Activated naive CD8-positive, alpha-beta T cell (primary cell): ENCODE measurements around the gene INPP5A.
"Not testable (repeated sequence)": the region's sequence is repeated elsewhere in the genome, so short reads cannot be mapped to it uniquely, and the experiment has no call there.

Experiments used
- H3K27ac Mint-ChIP-seq: one replicate; pipeline ENCODE4 v1.8.0; 2021; ENCODE audit warnings: mixed read lengths
- H3K27me3 Mint-ChIP-seq: one replicate; pipeline ENCODE4 v1.8.0; 2021; ENCODE audit warnings: mixed read lengths
- H3K36me3 Mint-ChIP-seq: one replicate; pipeline ENCODE4 v1.8.0; 2021; ENCODE audit warnings: mixed read lengths
- H3K4me1 Mint-ChIP-seq: one replicate; pipeline ENCODE4 v1.8.0; 2021; ENCODE audit warnings: low read depth, mixed read lengths
- H3K4me3 Mint-ChIP-seq: one replicate; pipeline ENCODE4 v1.8.0; 2021; ENCODE audit warnings: mild to moderate bottlenecking, mixed read lengths
- H3K9me3 Mint-ChIP-seq: one replicate; pipeline ENCODE4 v1.8.0; 2021; ENCODE audit warnings: low read depth, mixed read lengths

Gene INPP5A

GRCh38 chr10:132704008-132704814 lies 166.6 kb downstream of the INPP5A start:
- Mint-ChIP-seq H3K36me3 (peaks cover 10% of the 10 kb centered on the region), H3K4me1 (peaks cover 2% of the 10 kb centered on the region), H3K27ac (no peak overlapping the region), H3K27me3 (no peaks in the 10 kb centered on the region), H3K4me3 (no peak overlapping the region), H3K9me3 (peaks cover 7% of the 10 kb centered on the region)

GRCh38 chr10:132704815-132705064 lies 167.2 kb downstream of the INPP5A start:
- not testable (repeated sequence) for H3K27me3 Mint-ChIP-seq, H3K9me3 Mint-ChIP-seq, H3K4me3 Mint-ChIP-seq, H3K4me1 Mint-ChIP-seq, H3K27ac Mint-ChIP-seq
- peaks cover 10% of the 10 kb centered on the region for H3K36me3 Mint-ChIP-seq

- peaks cover 7% of the 10 kb centered on the region for H3K9me3 Mint-ChIP-seq
Measured at GRCh38 chr10:132705173-132705572, 167.6 kb downstream of the INPP5A start.

GRCh38 chr10:132705943-132706342 lies 168.4 kb downstream of the INPP5A start:
- Mint-ChIP-seq H3K27ac (no peak overlapping the region), H3K36me3 (peaks cover 13% of the 10 kb centered on the region), H3K4me3 (no peak overlapping the region), H3K9me3 (peaks cover 7% of the 10 kb centered on the region), H3K27me3 (no peaks in the 10 kb centered on the region), H3K4me1 (peaks cover 2% of the 10 kb centered on the region)

More at GRCh38 chr10:132705173-132705572, 167.6 kb downstream of the INPP5A start:
- H3K27me3 Mint-ChIP-seq = no peaks in the 10 kb centered on the region
- H3K36me3 Mint-ChIP-seq = peaks cover 10% of the 10 kb centered on the region
- H3K27ac Mint-ChIP-seq = no peak overlapping the region
- no peak overlapping the region for H3K4me3 Mint-ChIP-seq
- H3K4me1 Mint-ChIP-seq = peaks cover 2% of the 10 kb centered on the region

GRCh38 chr10:132706701-132707100 lies 169.1 kb downstream of the INPP5A start:
- Mint-ChIP-seq H3K27me3 (no peaks in the 10 kb centered on the region), H3K4me3 (no peak overlapping the region), H3K27ac (no peak overlapping the region), H3K9me3 (peaks cover 7% of the 10 kb centered on the region), H3K4me1 (peaks cover 2% of the 10 kb centered on the region), H3K36me3 (peaks cover 13% of the 10 kb centered on the region)

- H3K4me3 Mint-ChIP-seq = no peak overlapping the region
- H3K4me1 Mint-ChIP-seq = peaks cover under 1% of the 10 kb centered on the region
- peaks cover 15% of the 10 kb centered on the region for H3K36me3 Mint-ChIP-seq
- H3K9me3 Mint-ChIP-seq = peaks cover 7% of the 10 kb centered on the region
- H3K27ac Mint-ChIP-seq = no peak overlapping the region
- H3K27me3 Mint-ChIP-seq = no peaks in the 10 kb centered on the region
Measured at GRCh38 chr10:132707121-132707775, 169.7 kb downstream of the INPP5A start.

- H3K9me3 Mint-ChIP-seq = peaks cover 7% of the 10 kb centered on the region
- H3K27me3 Mint-ChIP-seq = no peaks in the 10 kb centered on the region
- H3K36me3 Mint-ChIP-seq = peaks cover 20% of the 10 kb centered on the region
- H3K4me1 Mint-ChIP-seq = no peaks in the 10 kb centered on the region
- H3K4me3 Mint-ChIP-seq = no peak overlapping the region
- H3K27ac Mint-ChIP-seq = no peak overlapping the region
Measured at GRCh38 chr10:132707776-132708171, 170.2 kb downstream of the INPP5A start.

- Mint-ChIP-seq H3K4me3 (no peak overlapping the region), H3K4me1 (no peaks in the 10 kb centered on the region), H3K27ac (no peak overlapping the region), H3K36me3 (peaks cover 22% of the 10 kb centered on the region), H3K27me3 (no peaks in the 10 kb centered on the region), H3K9me3 (peaks cover 7% of the 10 kb centered on the region)
Measured at GRCh38 chr10:132708441-132708840, 170.9 kb downstream of the INPP5A start.

- peaks cover 22% of the 10 kb centered on the region for H3K36me3 Mint-ChIP-seq
- no peak overlapping the region for H3K27ac Mint-ChIP-seq
- H3K9me3 Mint-ChIP-seq = peaks cover 7% of the 10 kb centered on the region
- H3K27me3 Mint-ChIP-seq = no peaks in the 10 kb centered on the region
- no peak overlapping the region for H3K4me3 Mint-ChIP-seq
- no peaks in the 10 kb centered on the region for H3K4me1 Mint-ChIP-seq
Measured at GRCh38 chr10:132708936-132709335, 171.3 kb downstream of the INPP5A start.

- Mint-ChIP-seq H3K4me1 (no peaks in the 10 kb centered on the region), H3K36me3 (peaks cover 22% of the 10 kb centered on the region), H3K4me3 (no peak overlapping the region), H3K27ac (no peak overlapping the region), H3K27me3 (no peaks in the 10 kb centered on the region), H3K9me3 (peaks cover 7% of the 10 kb centered on the region)
Measured at GRCh38 chr10:132709471-132709951, 171.9 kb downstream of the INPP5A start.

GRCh38 chr10:132710036-132710686 lies 172.6 kb downstream of the INPP5A start:
- peaks cover 7% of the 10 kb centered on the region for H3K9me3 Mint-ChIP-seq
- peaks cover 22% of the 10 kb centered on the region for H3K36me3 Mint-ChIP-seq
- H3K4me3 Mint-ChIP-seq = no peak overlapping the region
- H3K4me1 Mint-ChIP-seq = no peaks in the 10 kb centered on the region
- no peak overlapping the region for H3K27ac Mint-ChIP-seq
- no peaks in the 10 kb centered on the region for H3K27me3 Mint-ChIP-seq

GRCh38 chr10:132710746-132711612 lies 173.4 kb downstream of the INPP5A start:
- peaks cover 4% of the 10 kb centered on the region for H3K9me3 Mint-ChIP-seq
- no peaks in the 10 kb centered on the region for H3K4me1 Mint-ChIP-seq
- H3K4me3 Mint-ChIP-seq = no peak overlapping the region
- no peaks in the 10 kb centered on the region for H3K27me3 Mint-ChIP-seq
- peaks cover 18% of the 10 kb centered on the region for H3K36me3 Mint-ChIP-seq
- no peak overlapping the region for H3K27ac Mint-ChIP-seq

- no peak overlapping the region for H3K4me3 Mint-ChIP-seq
- H3K4me1 Mint-ChIP-seq = no peaks in the 10 kb centered on the region
- no peaks in the 10 kb centered on the region for H3K27me3 Mint-ChIP-seq
- H3K27ac Mint-ChIP-seq = no peak overlapping the region
- H3K36me3 Mint-ChIP-seq = peaks cover 16% of the 10 kb centered on the region
- no peaks in the 10 kb centered on the region for H3K9me3 Mint-ChIP-seq
Measured at GRCh38 chr10:132711613-132712121, 174.1 kb downstream of the INPP5A start.

- H3K27me3 Mint-ChIP-seq = no peaks in the 10 kb centered on the region
- no peaks in the 10 kb centered on the region for H3K9me3 Mint-ChIP-seq
- peaks cover 16% of the 10 kb centered on the region for H3K36me3 Mint-ChIP-seq
- H3K4me3 Mint-ChIP-seq = no peak overlapping the region
- H3K27ac Mint-ChIP-seq = no peak overlapping the region
- no peaks in the 10 kb centered on the region for H3K4me1 Mint-ChIP-seq
Measured at GRCh38 chr10:132712291-132712690, 174.7 kb downstream of the INPP5A start.
